DND-41 (cell line): ENCODE measurements around the gene BEND6.

Source experiments
- ATAC-seq: fragments of 200-7000 bp; cut with Tn5 transposase; 3 replicates; pipeline ENCODE4 v1.9.1; 2021; ENCODE audit warnings: low read depth; ENCODE audit not compliant: insufficient read depth
- DNase-seq: peaks from one replicate; pipeline ENCODE4 v3.0.0-alpha.2; 2020
- H2AFZ ChIP-seq: 2 replicates; pipeline ENCODE4 v1.6.0; 2012; ENCODE audit warnings: low read depth, low read length
- H3K27ac ChIP-seq: 2 replicates; pipeline ENCODE4 v1.5.1; 2012; ENCODE audit warnings: low read length, inconsistent platforms
- H3K27me3 ChIP-seq: fragments of 200-600 bp; sonication (generic); 2 replicates; pipeline ENCODE4 v1.6.0; 2012; ENCODE audit warnings: low read length, mild to moderate bottlenecking, inconsistent platforms; ENCODE audit not compliant: insufficient read depth, poor library complexity
- H3K36me3 ChIP-seq: 2 replicates; pipeline ENCODE4 v1.5.1; 2012; ENCODE audit warnings: low read length, inconsistent platforms; ENCODE audit not compliant: insufficient read depth
- H3K4me1 ChIP-seq: 2 replicates; pipeline ENCODE4 v1.5.1; 2012; ENCODE audit warnings: mild to moderate bottlenecking, low read length; ENCODE audit not compliant: insufficient read depth
- H3K4me2 ChIP-seq: 2 replicates; pipeline ENCODE4 v1.6.0; 2012; ENCODE audit warnings: mild to moderate bottlenecking, moderate library complexity, low read length, inconsistent platforms; ENCODE audit not compliant: insufficient read depth
- H3K4me3 ChIP-seq, 2 experiments: fragments of 200-600 bp in 1 of 2; shearing (Covaris generic) in 1 of 2; 2 replicates each; pipeline ENCODE4 v1.5.1; 2012 to 2016; ENCODE audit warnings: inconsistent platforms in 2 of 2, low read length in 2 of 2, mild to moderate bottlenecking in 2 of 2, low read depth in 1 of 2, moderate library complexity in 1 of 2
- H3K79me2 ChIP-seq: 2 replicates; pipeline ENCODE4 v1.6.0; 2012; ENCODE audit warnings: low read length, inconsistent platforms; ENCODE audit not compliant: insufficient read depth
- H3K9ac ChIP-seq: 2 replicates; pipeline ENCODE4 v1.6.0; 2012; ENCODE audit warnings: low read depth, mild to moderate bottlenecking, inconsistent platforms, low read length, moderate library complexity
- H3K9me3 ChIP-seq: 2 replicates; pipeline ENCODE4 v1.5.1; 2012; ENCODE audit warnings: low read length, moderate library complexity, mild to moderate bottlenecking, inconsistent platforms; ENCODE audit not compliant: insufficient read depth, severe bottlenecking
- H4K20me1 ChIP-seq: 2 replicates; pipeline ENCODE4 v1.6.0; 2012; ENCODE audit warnings: low read length; ENCODE audit not compliant: insufficient read depth
- CTCF ChIP-seq: IDR thresholded peaks from 2 replicates; pipeline ENCODE4 v1.5.1; 2012; ENCODE audit warnings: borderline replicate concordance, low read length, moderate library complexity, mild to moderate bottlenecking; ENCODE audit not compliant: poor library complexity, severe bottlenecking; ENCODE audit errors: extremely low read depth
- EZH2 ChIP-seq: IDR thresholded peaks from 3 replicates; pipeline ENCODE4 v1.6.1; 2012; ENCODE audit warnings: borderline replicate concordance, low read depth, mild to moderate bottlenecking, moderate library complexity, low read length, inconsistent platforms; ENCODE audit not compliant: severe bottlenecking

Gene BEND6, protein sequence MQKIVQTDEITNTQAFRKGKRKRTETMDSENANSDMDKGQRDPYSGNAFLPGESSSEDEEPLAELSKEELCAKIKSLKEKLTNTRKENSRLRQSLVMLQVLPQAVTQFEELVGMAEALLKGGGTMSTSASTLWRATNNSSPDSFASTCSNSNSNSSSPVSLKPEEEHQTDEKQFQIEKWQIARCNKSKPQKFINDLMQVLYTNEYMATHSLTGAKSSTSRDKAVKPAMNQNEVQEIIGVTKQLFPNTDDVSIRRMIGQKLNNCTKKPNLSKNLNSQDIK

DNA sequence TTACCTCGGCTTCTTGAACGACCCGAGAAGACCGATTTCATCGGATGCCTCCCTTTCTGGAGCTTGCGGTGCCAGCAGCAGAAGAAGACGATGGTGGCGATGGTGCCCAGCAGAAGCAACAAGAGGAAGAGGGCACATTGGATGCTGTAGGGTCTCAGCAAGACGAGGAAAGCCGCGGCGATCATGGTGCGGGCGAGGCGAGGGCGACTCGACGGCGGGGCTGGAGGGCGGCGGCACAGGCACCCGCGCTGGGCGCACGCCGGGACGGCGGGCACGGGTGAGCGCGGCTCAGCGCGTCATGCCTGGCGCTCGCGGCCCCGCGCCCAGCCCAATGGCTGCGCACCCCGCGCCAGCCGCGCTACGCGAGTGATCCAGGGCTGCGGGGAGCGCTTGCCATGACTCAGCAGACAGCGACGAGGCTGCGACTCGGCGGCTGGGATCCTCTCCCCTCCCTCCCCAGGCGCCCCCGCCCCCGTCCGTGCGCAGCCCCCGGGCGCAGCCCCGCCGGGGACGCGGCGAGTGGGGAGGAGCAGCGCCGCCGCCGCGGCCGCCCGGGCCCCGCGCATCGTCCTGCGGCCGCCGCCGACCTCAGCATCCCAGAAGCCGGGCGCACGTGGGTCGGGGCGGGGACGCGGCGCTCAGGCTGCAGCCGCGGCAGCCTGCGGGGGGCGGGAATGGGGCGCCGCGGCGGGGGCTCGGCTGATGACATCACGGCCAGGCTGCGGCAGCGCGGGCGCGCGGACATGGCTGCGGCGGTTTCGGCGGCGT, at the start of gene BEND6:
BEND6 (plus strand) TSS at position 705 of the 768 bp plus-strand sequence. CDS start 26,704 bp downstream, outside the sequence.
- H3K9ac ChIP-seq, result no peak within 1 kb of the TSS
- no peak within 1 kb of the TSS for H3K27ac ChIP-seq
- no peaks in the 10 kb centered on the region for H4K20me1 ChIP-seq
- H3K27me3 ChIP-seq, result no peaks in the 10 kb centered on the region
- H3K4me3 ChIP-seq, result no peak within 1 kb of the TSS
- no peaks in the 10 kb centered on the region for H3K36me3 ChIP-seq
- no peak within 1 kb of the TSS; the same call in 1 of the 2 replicates for H2AFZ ChIP-seq
- no peak for ATAC-seq
- no peaks in the 10 kb centered on the region for H3K4me1 ChIP-seq
- TF ChIP-seq EZH2 (no peak), CTCF (no peak)
- no peaks in the 10 kb centered on the region for H3K79me2 ChIP-seq
- H3K9me3 ChIP-seq, result no peaks in the 10 kb centered on the region
- H3K4me2 ChIP-seq, result no peak within 1 kb of the TSS
- DNase-seq, result peak; percentile 6

DNA sequence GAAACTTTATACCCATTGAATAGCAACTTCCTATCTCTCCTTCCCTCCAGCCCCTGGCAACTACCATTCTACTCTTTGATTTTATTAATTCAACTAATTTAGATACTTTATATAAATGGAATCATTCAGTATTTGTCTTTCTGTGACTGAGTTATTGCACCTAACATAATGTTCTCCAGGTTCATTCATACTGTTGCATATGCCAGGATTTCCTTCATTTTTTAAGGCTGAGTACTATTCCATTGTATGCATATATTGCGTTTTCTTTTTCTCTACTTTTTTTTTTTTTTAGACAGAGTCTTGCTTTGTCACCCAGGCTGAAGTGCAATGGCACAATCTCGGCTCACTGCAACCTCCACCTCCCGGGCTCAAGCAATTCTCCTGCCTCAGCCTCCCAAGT, 49.5 kb upstream of the BEND6 start:
- no peak overlapping the region for H2AFZ ChIP-seq
- no peak for DNase-seq
- no peak overlapping the region for H3K4me3 ChIP-seq
- no peak overlapping the region for H3K9ac ChIP-seq
- no peaks in the 10 kb centered on the region for H3K27me3 ChIP-seq
- H3K36me3 ChIP-seq, result no peaks in the 10 kb centered on the region
- TF ChIP-seq EZH2 (no peak), CTCF (no peak)
- no peak overlapping the region for H3K27ac ChIP-seq
- no peak for ATAC-seq
- no peak overlapping the region for H3K4me2 ChIP-seq
- no peaks in the 10 kb centered on the region for H3K9me3 ChIP-seq
- no peaks in the 10 kb centered on the region for H3K4me1 ChIP-seq
- H3K79me2 ChIP-seq, result no peaks in the 10 kb centered on the region
- H4K20me1 ChIP-seq, result no peaks in the 10 kb centered on the region

DNA sequence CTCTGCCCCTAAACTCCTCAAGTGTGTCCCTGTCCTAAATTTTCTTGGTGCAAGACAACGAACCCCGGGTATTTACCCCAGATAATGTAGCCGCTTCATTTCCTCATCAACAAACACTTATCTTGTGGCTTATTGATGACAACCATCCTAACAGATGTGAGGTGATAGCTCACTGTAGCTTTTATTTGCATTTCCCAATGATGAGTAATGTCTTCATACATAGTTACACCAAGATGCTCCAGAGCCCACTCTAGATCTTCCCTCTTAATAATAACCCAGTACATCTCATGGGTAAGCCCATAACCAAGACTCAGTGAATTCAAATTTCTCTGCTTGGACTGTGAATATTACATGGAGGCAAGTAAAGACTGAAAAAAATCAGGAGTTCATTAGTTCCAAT, 48.2 kb upstream of the BEND6 start:
- no peak overlapping the region for H3K9ac ChIP-seq
- H3K4me2 ChIP-seq, result no peak overlapping the region
- no peak overlapping the region for H3K27ac ChIP-seq
- H3K36me3 ChIP-seq, result no peaks in the 10 kb centered on the region
- DNase-seq (no peak), ATAC-seq (no peak)
- H3K27me3 ChIP-seq, result no peaks in the 10 kb centered on the region
- H2AFZ ChIP-seq, result no peak overlapping the region
- no peaks in the 10 kb centered on the region for H3K9me3 ChIP-seq
- H3K4me1 ChIP-seq, result no peaks in the 10 kb centered on the region
- H3K79me2 ChIP-seq, result no peaks in the 10 kb centered on the region
- H4K20me1 ChIP-seq, result no peaks in the 10 kb centered on the region
- TF ChIP-seq EZH2 (no peak), CTCF (no peak)
- no peak overlapping the region for H3K4me3 ChIP-seq
